BJ (cell line): ENCODE measurements around the gene ADGRL2. TPM values are rescaled to one million over a fixed set of nuclear protein-coding genes. Genes with fewer than 3 reads are reported as not detected.
"Not testable (repeated sequence)": the region's sequence is repeated elsewhere in the genome, so short reads cannot be mapped to it uniquely, and the experiment has no call there.

Experiments used
- CTCF ChIA-PET: fragments of 350-600 bp; formaldehyde crosslinking; extraction: SDS; loops from one replicate; lab custom pipeline; 2021; ENCODE audit warnings: antibody characterized with exemption, inconsistent platforms; lab: Yijun Ruan, JAX
- POLR2A ChIA-PET: fragments of 300-600 bp; sonication (Branson Sonifier 250); formaldehyde crosslinking; extraction: SDS; loops from one replicate; lab custom pipeline; 2021; ENCODE audit warnings: antibody characterized with exemption; lab: Charles Lee
- DNase-seq: peaks from one replicate; pipeline ENCODE4 v3.0.0-alpha.2; 2011; ENCODE audit warnings: low read depth
- H3K27me3 ChIP-seq: 2 replicates; pipeline ENCODE4 v1.6.0; 2011; ENCODE audit warnings: low read length; ENCODE audit not compliant: control insufficient read depth, insufficient read depth
- H3K36me3 ChIP-seq: 2 replicates; pipeline ENCODE4 v1.5.1; 2011; ENCODE audit warnings: low read length; ENCODE audit not compliant: control insufficient read depth, insufficient read depth
- H3K4me3 ChIP-seq: 2 replicates; pipeline ENCODE4 v1.5.1; 2011; ENCODE audit warnings: low read depth, mild to moderate bottlenecking, control low read depth, low read length
- CTCF ChIP-seq: IDR thresholded peaks from 2 replicates; pipeline ENCODE4 v1.5.1; 2011; ENCODE audit warnings: low read depth, mild to moderate bottlenecking, control low read depth, inconsistent platforms, low read length, moderate library complexity; ENCODE audit not compliant: insufficient read depth
- polyA plus RNA-seq: library from polyadenylated mRNA; depleted of rRNA; stranded (reverse); fragments of >200 nt; gene quantifications from 2 replicates; pipeline ENCODE4 v1.2.3, GENCODE V29; 2011

The ADGRL2 gene
- polyA plus RNA-seq, 1 experiment: 18.1 TPM

GRCh38 chr1:81878538-81878937 is 77.8 kb downstream of the ADGRL2 start:
- H3K27me3 ChIP-seq: no peaks in the 10 kb centered on the region
- no peaks in the 10 kb centered on the region for H3K36me3 ChIP-seq
- ChIA-PET POLR2A (no interaction called here), CTCF (no interaction called here)
- no peak for TF ChIP-seq CTCF
- no peak overlapping the region for H3K4me3 ChIP-seq
- no peak for DNase-seq

GRCh38 chr1:81880781-81881180 is 80.0 kb downstream of the ADGRL2 start:
- no peak for DNase-seq
- POLR2A ChIA-PET: no interaction called here
- Histone ChIP-seq H3K27me3 (no peaks in the 10 kb centered on the region), H3K36me3 (no peaks in the 10 kb centered on the region), H3K4me3 (no peak overlapping the region)
- TF ChIP-seq CTCF: no peak
- CTCF ChIA-PET: no interaction called here

- Histone ChIP-seq H3K27me3 (no peaks in the 10 kb centered on the region), H3K4me3 (no peak overlapping the region), H3K36me3 (no peaks in the 10 kb centered on the region)
- no peak for TF ChIP-seq CTCF
- ChIA-PET POLR2A (no interaction called here), CTCF (interaction anchor here (0.6 kb wide), 1 partner anchor 110 kb away, joined by 3 read pairs; no protein-coding TSS in a partner anchor)
- DNase-seq: no peak
These were observed 84.6 kb downstream of the ADGRL2 start for GRCh38 chr1:81885291-81885690.

GRCh38 chr1:81886292-81886691 is 85.6 kb downstream of the ADGRL2 start:
- H3K4me3 ChIP-seq, H3K36me3 ChIP-seq, POLR2A ChIA-PET, DNase-seq, H3K27me3 ChIP-seq: not testable (repeated sequence)
- CTCF ChIA-PET: interaction anchor here (0.6 kb wide), 1 partner anchor 557 kb away, joined by 3 read pairs; no protein-coding TSS in a partner anchor

GRCh38 chr1:81887421-81888144 is 86.8 kb downstream of the ADGRL2 start:
- ChIA-PET CTCF (no interaction called here), POLR2A (interaction anchor here (0.7 kb wide), 1 partner anchor 37 kb away, joined by 3 read pairs; no protein-coding TSS in a partner anchor)
- H3K4me3 ChIP-seq: no peak overlapping the region
- no peak for DNase-seq
- no peak for TF ChIP-seq CTCF
- no peaks in the 10 kb centered on the region for H3K36me3 ChIP-seq
- H3K27me3 ChIP-seq: no peaks in the 10 kb centered on the region
